Vagina (tissue), 2 donors: ENCODE measurements around the gene FAM81B.

ENCODE experiments used
- CTCF ChIP-seq, 3 experiments: fragments of 450-650 bp in 2 of 3; fragments of 200-600 bp in 1 of 3; sonication (generic) in 1 of 3; IDR thresholded peaks; one replicate each; pipeline ENCODE4 v1.5.1; 2017 to 2019; ENCODE audit warnings: antibody characterized with exemption in 3 of 3, mild to moderate bottlenecking in 2 of 3, moderate library complexity in 2 of 3
- POLR2A ChIP-seq, 2 donors: fragments of 450-650 bp; IDR thresholded peaks; one replicate each; pipeline ENCODE4 v1.6.1; 2017; ENCODE audit warnings: antibody characterized with exemption in 2 of 2, mild to moderate bottlenecking in 2 of 2, moderate library complexity in 2 of 2
- POLR2AphosphoS5 ChIP-seq, 2 donors: sonication (generic); formaldehyde crosslinking; IDR thresholded peaks; one replicate each; pipeline ENCODE4 v1.9.0; 2017; ENCODE audit warnings: antibody characterized with exemption in 2 of 2, mild to moderate bottlenecking in 2 of 2, low read depth in 1 of 2; ENCODE audit not compliant: insufficient read depth in 1 of 2

GRCh38 chr5:95422838-95423237, 31.7 kb downstream of the FAM81B start:
- TF ChIP-seq POLR2AphosphoS5 (IDR thresholded peaks at IDR 0.05; ENCODE audit: insufficient read depth in 1 of 2, low read depth in 1 of 2) (no peak), CTCF (IDR thresholded peaks at IDR 0.05) (no peak), POLR2A (IDR thresholded peaks at IDR 0.05) (no peak)
